GM21526 (cell line): ENCODE data around the gene TVP23A.

Experiments
- ATAC-seq: cut with Tn5 transposase; IDR thresholded peaks from one replicate; pipeline ENCODE4 v1.9.1; 2021; ENCODE audit warnings: moderate library complexity; ENCODE audit not compliant: unreplicated experiment, low FRiP score

Gene TVP23A

GRCh38 chr16:10817963-10818941 is at the start of gene TVP23A:
Gene TVP23A (minus strand): TSS chr16:10818794. CDS start chr16:10818493, 301 bp downstream.
- no peak for ATAC-seq

DNA sequence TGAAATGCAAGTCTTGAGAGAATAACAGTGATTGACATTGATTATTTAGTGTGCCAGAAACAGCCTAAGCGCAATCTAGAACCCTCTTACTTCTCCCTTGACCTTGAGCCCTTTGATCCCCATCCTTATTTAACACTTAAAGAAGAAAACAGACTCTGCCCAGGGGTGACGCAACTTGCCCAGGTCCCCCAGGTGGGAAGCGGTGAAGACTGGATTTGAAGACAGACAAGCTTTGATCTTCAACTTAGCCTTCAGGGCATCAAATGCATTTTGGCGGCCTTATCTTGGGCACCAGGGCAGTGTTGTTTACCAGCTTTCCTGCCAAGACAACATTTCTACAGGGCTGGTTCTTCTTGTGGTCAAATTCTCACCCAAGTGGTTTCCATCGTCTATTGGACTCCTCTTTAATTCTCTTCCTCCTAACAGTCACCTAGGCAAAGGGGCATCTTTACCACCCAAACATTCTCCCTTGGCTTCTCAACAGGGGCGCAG is 49.6 kb upstream of the TVP23A start:
- no peak for ATAC-seq

GRCh38 chr16:10867199-10867598 is 48.6 kb upstream of the TVP23A start:
- no peak for ATAC-seq

DNA sequence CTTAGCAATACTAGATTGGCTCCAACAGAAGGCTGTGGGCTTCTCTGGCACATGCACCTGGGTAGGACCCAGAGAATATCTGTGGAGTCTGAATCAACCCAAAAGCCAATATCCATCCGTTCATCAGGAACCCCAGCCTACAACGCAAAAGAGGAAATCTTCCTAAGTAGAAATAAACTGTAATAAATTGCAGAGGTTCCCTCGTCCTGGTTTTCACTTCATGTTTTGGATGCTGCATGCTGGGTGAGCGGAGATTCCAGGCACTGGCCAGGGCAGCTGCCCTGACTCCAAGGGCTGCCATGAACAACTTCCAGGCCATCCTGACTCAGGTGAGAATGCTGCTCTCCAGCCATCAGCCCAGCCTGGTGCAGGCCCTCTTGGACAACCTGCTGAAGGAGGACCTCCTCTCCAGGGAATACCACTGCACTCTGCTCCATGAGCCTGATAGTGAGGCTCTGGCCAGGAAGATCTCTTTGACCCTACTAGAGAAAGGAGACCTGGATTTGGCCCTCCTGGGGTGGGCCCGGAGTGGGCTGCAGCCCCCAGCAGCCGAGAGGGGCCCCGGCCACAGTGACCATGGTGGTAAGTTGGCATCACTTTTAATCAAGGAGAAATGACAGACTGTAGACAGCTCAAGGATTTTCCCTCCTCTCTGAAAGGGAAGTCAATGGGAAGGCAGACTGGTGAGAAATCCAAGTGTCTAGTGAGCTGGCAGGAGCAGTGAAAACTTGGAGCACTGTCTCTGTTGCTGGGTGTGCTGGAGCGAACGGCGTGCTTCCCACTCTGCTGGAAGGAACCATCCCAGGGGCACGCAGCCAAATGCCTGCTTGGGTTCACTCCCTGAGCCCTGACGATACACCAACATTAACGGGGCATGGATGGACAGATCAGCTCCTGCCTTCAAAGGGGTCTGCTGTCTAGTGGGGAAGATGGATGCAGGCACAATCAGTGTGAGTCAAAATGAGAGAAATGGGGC is 47.7 kb upstream of the TVP23A start:
- no peak for ATAC-seq

DNA sequence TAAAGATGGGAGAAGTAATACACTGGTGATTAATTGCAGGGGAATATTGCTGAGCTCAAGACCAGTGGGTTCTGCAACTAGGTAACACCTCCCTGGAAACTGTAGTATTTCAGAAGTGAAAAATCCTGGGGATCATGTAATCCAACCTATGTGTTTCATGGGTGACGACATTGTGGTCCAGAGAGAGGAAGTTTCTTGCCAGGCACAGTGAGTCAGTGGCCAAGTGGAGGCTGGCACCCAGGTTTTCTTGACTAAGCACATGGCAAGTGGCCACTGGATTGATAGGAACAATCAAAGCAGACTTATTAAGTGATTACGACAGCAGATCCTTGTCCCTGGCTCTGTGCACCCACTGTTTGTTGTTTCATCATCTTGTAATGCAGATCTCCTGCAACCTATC is 43.8 kb upstream of the TVP23A start:
- ATAC-seq = no peak

GRCh38 chr16:10859658-10860057 is 41.1 kb upstream of the TVP23A start:
- ATAC-seq = no peak

DNA sequence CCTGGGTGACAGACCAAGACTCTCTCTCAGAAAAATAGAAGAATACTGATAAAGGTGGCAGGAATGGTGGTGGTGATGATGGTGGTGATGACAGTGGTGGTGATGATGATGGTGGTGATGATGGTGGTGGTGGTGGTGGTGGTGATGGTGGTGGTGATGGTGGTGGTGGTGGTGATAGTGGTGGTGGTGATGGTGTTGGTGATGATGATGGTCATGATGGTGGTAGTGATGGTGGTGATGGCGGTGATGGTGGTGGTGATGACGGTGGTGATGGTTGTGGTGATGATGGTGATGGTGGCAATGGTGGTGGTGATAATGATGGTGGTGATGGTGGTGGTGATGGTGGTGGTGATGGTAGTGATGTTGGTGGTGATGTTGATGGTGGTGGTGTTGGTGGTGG is 40.4 kb upstream of the TVP23A start:
- no peak for ATAC-seq

GRCh38 chr16:10858203-10858602 is 39.6 kb upstream of the TVP23A start:
- no peak for ATAC-seq

DNA sequence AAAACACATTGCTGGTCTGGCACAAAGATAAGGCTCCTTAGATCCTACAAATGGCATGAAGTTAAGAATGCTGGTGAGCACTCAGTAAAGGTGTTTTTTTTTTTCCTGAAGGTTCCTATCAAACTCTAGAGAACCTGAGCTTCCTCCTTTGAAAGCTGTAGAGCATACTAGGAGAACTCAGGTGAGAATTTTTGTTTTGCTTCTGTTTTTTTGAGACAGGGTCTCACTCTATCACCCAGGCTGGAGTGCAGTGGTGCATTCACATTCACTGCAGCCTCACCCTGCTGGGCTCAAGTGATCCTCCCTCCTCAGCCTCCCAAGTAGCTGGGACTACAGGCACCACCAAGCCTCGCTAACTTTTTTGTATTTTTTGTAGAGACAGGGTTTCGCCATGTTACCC is 37.4 kb upstream of the TVP23A start:
- no peak for ATAC-seq

- no peak for ATAC-seq
Measured at GRCh38 chr16:10852948-10853347, 34.4 kb upstream of the TVP23A start.

DNA sequence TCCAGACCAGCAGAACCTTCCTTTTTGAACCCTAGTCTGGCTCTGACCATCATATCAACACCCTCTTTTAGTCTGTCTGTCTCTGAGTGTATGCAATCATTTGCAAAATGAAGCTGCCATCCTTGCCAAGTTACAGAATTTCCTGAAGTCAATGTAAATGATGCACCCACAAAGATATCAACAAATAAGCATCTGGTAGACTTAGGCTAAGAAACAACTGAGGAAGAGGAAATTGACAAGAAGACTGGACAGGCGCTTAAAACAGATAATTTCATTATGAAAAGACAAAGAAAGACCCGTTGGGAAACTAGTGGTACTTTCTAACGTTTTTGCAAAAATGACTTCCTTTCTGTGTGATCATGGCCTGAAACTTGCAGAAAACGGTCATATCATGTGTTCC is 33.7 kb upstream of the TVP23A start:
- ATAC-seq = no peak

GRCh38 chr16:10851512-10851911 is 32.9 kb upstream of the TVP23A start:
- ATAC-seq = no peak

- ATAC-seq = no peak
Measured at GRCh38 chr16:10850478-10850850, 31.9 kb upstream of the TVP23A start.

DNA sequence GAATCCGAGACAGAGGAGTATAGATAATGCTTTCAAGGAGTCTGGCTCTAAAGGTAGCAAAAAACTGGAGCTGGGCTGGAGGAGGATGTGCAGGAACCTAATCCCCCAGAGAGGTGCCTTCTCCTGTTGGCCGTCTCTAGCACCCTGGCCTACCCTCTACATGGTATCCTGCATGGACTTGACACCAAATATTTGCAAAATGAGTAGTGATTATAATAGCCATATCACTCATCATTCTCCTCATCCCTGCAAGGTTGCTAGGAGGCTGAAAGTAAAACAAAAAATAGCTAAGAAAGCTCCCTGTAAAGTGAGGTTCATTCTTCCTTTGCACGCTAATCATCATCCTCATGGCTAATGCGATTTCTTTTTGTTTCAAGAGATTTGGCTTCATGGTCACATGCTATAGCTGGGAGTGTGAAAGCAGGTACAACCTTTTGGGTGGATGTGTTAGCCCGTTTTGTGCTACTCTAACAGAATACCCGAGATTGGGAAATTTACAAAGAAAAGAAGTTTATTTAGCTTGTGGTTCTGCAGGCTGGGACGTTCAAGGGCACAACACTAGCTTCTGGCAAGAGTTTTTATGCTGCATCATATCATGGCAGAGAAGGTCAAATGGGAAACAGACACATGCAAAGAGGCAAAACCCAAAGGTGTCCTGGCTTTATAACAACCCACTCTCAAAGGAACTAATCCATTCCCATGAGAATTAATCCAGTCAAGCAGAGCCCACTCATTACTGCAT is 31.3 kb upstream of the TVP23A start:
- no peak for ATAC-seq

GRCh38 chr16:10847176-10847575 is 28.6 kb upstream of the TVP23A start:
- ATAC-seq = no peak

- no peak for ATAC-seq
Measured at GRCh38 chr16:10846213-10846998, 27.8 kb upstream of the TVP23A start.

DNA sequence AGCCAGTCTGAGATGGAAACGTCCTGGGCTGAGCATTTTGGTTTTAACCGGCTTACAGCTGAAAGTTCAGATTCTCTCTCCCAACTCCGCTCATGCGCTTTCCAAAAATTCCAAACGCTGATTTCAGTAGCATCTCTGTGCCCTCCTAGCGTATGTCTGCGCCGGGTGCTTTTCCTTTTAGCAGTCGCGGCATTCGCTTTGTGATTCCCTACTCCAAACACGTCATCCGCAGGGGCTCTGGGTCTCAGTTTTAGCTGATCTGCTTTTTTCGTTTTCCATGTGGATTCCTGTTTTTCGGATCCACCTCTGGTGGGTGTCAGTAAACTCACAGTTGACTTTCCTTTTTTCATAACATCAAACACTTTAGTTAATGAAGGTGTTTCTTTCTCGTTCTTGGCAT is 22.1 kb upstream of the TVP23A start:
- no peak for ATAC-seq

DNA sequence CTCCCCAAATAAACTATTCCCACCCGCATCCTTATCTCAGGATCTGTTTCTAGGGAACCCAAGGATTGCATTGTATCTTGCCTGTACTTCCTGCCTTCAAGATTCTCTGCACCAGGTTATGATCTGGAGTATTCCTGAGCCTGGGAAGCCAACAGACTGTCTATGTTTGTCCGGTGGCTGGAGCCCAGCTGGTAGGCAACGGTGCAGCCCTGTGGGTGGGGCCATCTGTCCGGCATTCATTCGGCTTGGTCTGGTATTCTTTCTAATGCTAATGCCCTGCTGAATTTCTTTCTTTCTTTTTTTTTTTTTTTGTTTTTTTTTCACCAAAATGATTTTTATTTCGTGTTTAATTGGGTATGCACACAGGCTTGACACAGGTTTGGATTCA is 20.7 kb upstream of the TVP23A start:
- no peak for ATAC-seq

- ATAC-seq = no peak
Measured at GRCh38 chr16:10838621-10839278, 20.2 kb upstream of the TVP23A start.
